Psoas muscle (tissue), 8 donors: ENCODE results near the gene CDH18. TPM values are rescaled to one million over a fixed set of nuclear protein-coding genes. Genes with fewer than 3 reads are reported as not detected.

Source experiments
- ATAC-seq, 4 donors: fragments of 200-7000 bp; cut with Tn5 transposase; one replicate each; pipeline ENCODE4 v1.9.1; 2020; ENCODE audit warnings: moderate library complexity in 3 of 4, mild to moderate bottlenecking in 2 of 4
- DNase-seq, 2 donors: peaks; one replicate each; pipeline ENCODE4 v3.0.0-alpha.2; 2020
- H3K27ac ChIP-seq: fragments of 200-600 bp; one replicate; pipeline ENCODE4 v1.8.0; 2022
- H3K27me3 ChIP-seq, 3 donors: fragments of 200-600 bp in 1 of 3; one replicate each; pipeline versions ENCODE4 v1.6.1 to v1.8.0; 2013 to 2022; ENCODE audit warnings: low read length in 2 of 3, mild to moderate bottlenecking in 2 of 3, moderate library complexity in 1 of 3; ENCODE audit not compliant: insufficient read depth in 3 of 3
- H3K36me3 ChIP-seq, 2 donors: fragments of 200-600 bp in 1 of 2; one replicate each; pipeline versions ENCODE4 v1.6.1 to v1.8.0; 2013 to 2022; ENCODE audit warnings: low read depth in 1 of 2, mild to moderate bottlenecking in 1 of 2, moderate library complexity in 1 of 2; ENCODE audit not compliant: insufficient read depth in 1 of 2
- H3K4me1 ChIP-seq: fragments of 200-600 bp; one replicate; pipeline ENCODE4 v1.8.0; 2022
- H3K4me3 ChIP-seq: fragments of 200-600 bp; one replicate; pipeline ENCODE4 v1.8.0; 2022; ENCODE audit warnings: mild to moderate bottlenecking
- H3K9me3 ChIP-seq: fragments of 200-600 bp; one replicate; pipeline ENCODE4 v1.8.0; 2022
- CTCF ChIP-seq: fragments of 200-600 bp; IDR thresholded peaks from one replicate; pipeline ENCODE4 v1.8.0; 2022; ENCODE audit warnings: antibody characterized with exemption
- WGBS, 3 donors: extraction: QIAGEN DNeasy Blood & Tissue Kit; methylation state at CpG; one replicate each; pipeline versions ENCODE4 v1.1.6 to v1.1.7; 2013; 5-methylcytosine and 5-hydroxymethylcytosine counted together
- intact Hi-C, 2 donors: fragments of 100-400 bp; cut with DNase I; formaldehyde crosslinking; loops; one replicate each; pipeline versions ENCODE4 v1.11.0 to v1.14.2; 2022
- polyA plus RNA-seq, 3 donors: library from polyadenylated mRNA; stranded (reverse); fragments of 200-250 nt; gene quantifications; one replicate each; pipeline ENCODE4 v1.2.3, GENCODE V29; 2013
- total RNA-seq, 4 donors: library from RNA; stranded (reverse); fragmentation: NEBNext Ultra II Directional in 2 of 4; extraction: Animal tissue kit (Norgen Biotek cat#: 25700) in 2 of 4; gene quantifications; one replicate each; pipeline versions ENCODE4 v1.2.1 to v1.2.4, GENCODE V29; 2021 to 2023
- donor health status: healthy with polysubstance abuse.
- donor health status: DM: no; HTN: no; CAD: no; lungs with moderate emphysema.
- donor health status: Bipolar disorder and iron deficiency.
- donor health status: healthy.
- donor health status: DM: yes; HTN: yes; CAD: no.
- donor health status: DM: no; HTN: no; CAD: no.
- donor health status: DM: no; HTN: no; CAD: no.
- donor health status: DM: yes; HTN: yes; CAD: no.

Gene CDH18
- total and polyA plus RNA-seq, 7 donors, result 0.03 TPM; not detected in 5

GRCh38 chr5:20030125-20030524 is 42.1 kb upstream of the CDH18 start:
- no peak for TF ChIP-seq CTCF
- H3K27ac ChIP-seq, result no peak overlapping the region
- intact Hi-C loops, result no loop called here

GRCh38 chr5:20029266-20029665 is 41.3 kb upstream of the CDH18 start:
- H3K27ac ChIP-seq, result no peak overlapping the region
- DNase-seq, result no peak
- no peaks in the 10 kb centered on the region for H3K27me3 ChIP-seq
- intact Hi-C loops, result no loop called here
- 46 to 48% (median 46%) methylated on average over 3 of the region's 3 CpGs for WGBS, 3 donors
- H3K4me1 ChIP-seq, result no peaks in the 10 kb centered on the region
- TF ChIP-seq CTCF, result no peak
- no peak for ATAC-seq
- H3K9me3 ChIP-seq, result peaks cover 4% of the 10 kb centered on the region
- H3K4me3 ChIP-seq, result no peak overlapping the region
- H3K36me3 ChIP-seq, result no peaks in the 10 kb centered on the region

More at GRCh38 chr5:20030125-20030524, 42.1 kb upstream of the CDH18 start:
- Histone ChIP-seq H3K4me3 (no peak overlapping the region), H3K9me3 (peaks cover 4% of the 10 kb centered on the region), H3K36me3 (no peaks in the 10 kb centered on the region), H3K4me1 (no peaks in the 10 kb centered on the region), H3K27me3 (no peaks in the 10 kb centered on the region)
- no peak for ATAC-seq
- no peak for DNase-seq

- ATAC-seq, result no peak
- H3K27me3 ChIP-seq, result no peaks in the 10 kb centered on the region
- WGBS, 3 donors, result 69 to 74% (median 69%) methylated on average over 6 of the region's 6 CpGs
- H3K4me1 ChIP-seq, result no peaks in the 10 kb centered on the region
- intact Hi-C loops, result no loop called here
- no peaks in the 10 kb centered on the region for H3K36me3 ChIP-seq
- DNase-seq, result no peak
- H3K9me3 ChIP-seq, result no peaks in the 10 kb centered on the region
- no peak for TF ChIP-seq CTCF
- no peak overlapping the region for H3K27ac ChIP-seq
- no peak overlapping the region for H3K4me3 ChIP-seq
These were observed 40.5 kb upstream of the CDH18 start for GRCh38 chr5:20028506-20028905.

GRCh38 chr5:20023686-20024180 is 35.7 kb upstream of the CDH18 start:
- Histone ChIP-seq H3K36me3 (no peaks in the 10 kb centered on the region), H3K27ac (no peak overlapping the region), H3K4me3 (no peak overlapping the region), H3K27me3 (no peaks in the 10 kb centered on the region), H3K4me1 (no peaks in the 10 kb centered on the region), H3K9me3 (no peaks in the 10 kb centered on the region)
- TF ChIP-seq CTCF, result no peak
- no peak for DNase-seq
- intact Hi-C loops, result no loop called here
- ATAC-seq, result no peak
- 73 to 88% (median 74%) methylated on average over 1 of the region's 1 CpG for WGBS, 3 donors

GRCh38 chr5:20020247-20020646 is 32.2 kb upstream of the CDH18 start:
- no peak overlapping the region for H3K4me3 ChIP-seq
- no peak for ATAC-seq
- no peak for DNase-seq

More at GRCh38 chr5:20020247-20020646, 32.2 kb upstream of the CDH18 start:
- intact Hi-C loops, result no loop called here
- Histone ChIP-seq H3K27ac (no peak overlapping the region), H3K9me3 (no peaks in the 10 kb centered on the region), H3K36me3 (no peaks in the 10 kb centered on the region), H3K4me1 (no peaks in the 10 kb centered on the region), H3K27me3 (no peaks in the 10 kb centered on the region)
- TF ChIP-seq CTCF, result no peak
- WGBS, 3 donors, result 74 to 80% (median 77%) methylated on average over 2 of the region's 2 CpGs
